HepG2 (cell line): ENCODE measurements around the gene HES7. TPM values are rescaled to one million over a fixed set of nuclear protein-coding genes. Genes with fewer than 3 reads are reported as not detected.

Experiments used
- AHR ChIP-seq: IDR thresholded peaks from 2 replicates; pipeline ENCODE4 v1.6.1; 2018; ENCODE audit warnings: missing genetic modification reagents, missing compliant biosample characterization
- CCAR2 ChIP-seq: fragments of 200-400 bp; formaldehyde crosslinking; optimal IDR thresholded peaks from 2 replicates; pipeline ENCODE3; 2018; ENCODE audit warnings: low read depth, mild to moderate bottlenecking, low read length, moderate library complexity
- KLF9 ChIP-seq: IDR thresholded peaks from 2 replicates; pipeline ENCODE4 v1.6.1; 2016; ENCODE audit warnings: low read depth
- LCORL ChIP-seq, 2 experiments: fragments of 450-650 bp in 1 of 2; sonication (generic) in 1 of 2; formaldehyde crosslinking in 1 of 2; IDR thresholded peaks; 2 replicates each; pipeline versions ENCODE4 v1.5.0 to v1.6.1; 2017 to 2020; ENCODE audit warnings: antibody characterized with exemption in 1 of 2, missing genetic modification reagents in 1 of 2
- NAIF1 ChIP-seq: sonication (generic); formaldehyde crosslinking; IDR thresholded peaks from 2 replicates; pipeline ENCODE4 v1.5.0; 2020; ENCODE audit warnings: mild to moderate bottlenecking, missing genetic modification reagents, borderline replicate concordance
- NRL ChIP-seq: sonication (generic); formaldehyde crosslinking; IDR thresholded peaks from 2 replicates; pipeline ENCODE4 v1.5.0; 2020; ENCODE audit warnings: missing genetic modification reagents, mild to moderate bottlenecking, moderate library complexity, borderline replicate concordance
- SIX4 ChIP-seq: sonication (generic); formaldehyde crosslinking; IDR thresholded peaks from 2 replicates; pipeline ENCODE4 v1.4.0; 2020; ENCODE audit warnings: missing genetic modification reagents
- ZMYM4 ChIP-seq: sonication (generic); formaldehyde crosslinking; IDR thresholded peaks from 2 replicates; pipeline ENCODE4 v1.8.1; 2023; ENCODE audit warnings: mild to moderate bottlenecking, missing genetic modification reagents
- ZNF547 ChIP-seq: sonication (generic); formaldehyde crosslinking; IDR thresholded peaks from 2 replicates; pipeline ENCODE4 v1.5.1; 2020; ENCODE audit warnings: mild to moderate bottlenecking, missing genetic modification reagents
- ZNF564 ChIP-seq: sonication (generic); formaldehyde crosslinking; IDR thresholded peaks from 2 replicates; pipeline ENCODE4 v1.8.1; 2023; ENCODE audit warnings: mild to moderate bottlenecking, missing genetic modification reagents
- ZNF713 ChIP-seq: sonication (generic); formaldehyde crosslinking; IDR thresholded peaks from 2 replicates; pipeline ENCODE4 v1.4.0; 2020; ENCODE audit warnings: mild to moderate bottlenecking, missing genetic modification reagents
- ZNF781 ChIP-seq: sonication (generic); formaldehyde crosslinking; IDR thresholded peaks from 2 replicates; pipeline ENCODE4 v1.5.1; 2020; ENCODE audit warnings: borderline replicate concordance, mild to moderate bottlenecking, missing genetic modification reagents; ENCODE audit errors: not compliant biosample characterization
- polyA plus RNA-seq, 8 experiments: library from polyadenylated mRNA; depleted of rRNA in 3 of 8; stranded (reverse) in 7 of 8; unstranded in 1 of 8; fragments of >200 nt; fragmentation: Illumina TruSeq in 4 of 8; extraction: Trizol in 4 of 8; gene quantifications; 2 replicates each; pipeline versions ENCODE4 v1.2.1 to v1.2.3, GENCODE V29; 2011 to 2016; ENCODE audit warnings: low read depth in 4 of 8, missing spikeins in 1 of 8, mixed read lengths in 1 of 8; ENCODE audit not compliant: insufficient read depth in 1 of 8
- total RNA-seq, 5 experiments: library from RNA; depleted of rRNA; stranded (reverse); fragments of >200 nt; fragmentation: Illumina TruSeq; extraction: Trizol; gene quantifications; 2 replicates each; pipeline ENCODE4 v1.2.3, GENCODE V29; 2016; ENCODE audit warnings: low read depth in 1 of 5
- TF ChIP-seq, protein P1 (sequence below): sonication (generic); formaldehyde crosslinking; IDR thresholded peaks from 2 replicates; pipeline ENCODE4 v1.9.0; 2021; ENCODE audit warnings: missing genetic modification reagents, mild to moderate bottlenecking, borderline replicate concordance
- TF ChIP-seq, protein P2 (sequence below): sonication (generic); formaldehyde crosslinking; IDR thresholded peaks from 2 replicates; pipeline ENCODE4 v1.5.0; 2020; ENCODE audit warnings: missing genetic modification reagents, mild to moderate bottlenecking, borderline replicate concordance
- TF ChIP-seq, protein P3 (sequence below): sonication (generic); formaldehyde crosslinking; IDR thresholded peaks from 2 replicates; pipeline ENCODE4 v1.4.0; 2020; ENCODE audit warnings: missing genetic modification reagents, borderline replicate concordance
- TF ChIP-seq, protein P4 (sequence below): sonication (generic); formaldehyde crosslinking; IDR thresholded peaks from 2 replicates; pipeline ENCODE4 v1.5.0; 2020; ENCODE audit warnings: mild to moderate bottlenecking, missing genetic modification reagents, borderline replicate concordance
- TF ChIP-seq, protein P5 (sequence below): sonication (generic); formaldehyde crosslinking; IDR thresholded peaks from 2 replicates; pipeline ENCODE4 v1.5.0; 2020; ENCODE audit warnings: mild to moderate bottlenecking, missing genetic modification reagents

Gene HES7
- total and polyA plus RNA-seq, 2 of the 13 experiments (the other 11 are each of a cell fraction or from before 2014, with no cell fraction given): not detected

DNA sequence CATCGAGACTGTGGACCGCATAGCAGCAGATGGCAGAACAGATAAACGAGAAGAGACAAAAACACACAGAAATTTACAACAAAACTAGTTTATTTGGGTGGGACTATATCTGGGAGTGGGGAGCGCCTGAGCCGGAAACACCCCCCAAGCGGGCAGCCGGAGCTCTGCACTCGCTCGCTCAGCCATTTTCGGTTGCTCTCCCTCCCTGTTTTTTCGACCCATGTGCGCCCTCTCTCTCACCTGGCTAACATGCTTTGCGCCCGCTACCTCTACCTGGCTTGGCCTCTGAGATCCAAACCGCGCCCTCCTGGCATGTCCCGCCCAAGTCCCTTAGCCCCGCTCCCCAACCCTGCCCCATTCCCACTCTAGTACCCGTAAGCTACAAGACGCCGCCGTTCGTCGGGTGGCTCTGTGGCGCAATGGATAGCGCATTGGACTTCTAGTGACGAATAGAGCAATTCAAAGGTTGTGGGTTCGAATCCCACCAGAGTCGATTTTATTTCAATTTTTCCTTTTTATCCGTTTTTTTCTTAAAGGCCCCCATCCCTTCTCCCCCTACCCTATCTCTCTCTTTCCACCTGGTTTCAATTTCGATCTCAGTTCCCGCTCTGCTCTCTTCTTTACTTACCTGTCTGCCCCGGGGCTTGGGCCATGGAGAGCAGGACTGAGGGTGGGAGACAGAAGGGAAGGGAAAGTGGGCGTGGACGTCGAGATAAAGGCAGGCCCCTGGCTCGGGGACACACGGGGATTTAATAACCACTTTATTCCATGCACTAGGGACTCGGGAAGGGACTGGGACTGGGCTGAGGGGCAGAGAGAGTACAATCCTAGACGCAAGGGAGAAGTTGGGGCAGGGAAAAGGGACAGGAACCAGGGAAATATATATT is 3.1 kb downstream of the HES7 start (continued):
- TF ChIP-seq NAIF1 (CRISPR knock-in tag): no peak
- TF ChIP-seq, protein P1, sequence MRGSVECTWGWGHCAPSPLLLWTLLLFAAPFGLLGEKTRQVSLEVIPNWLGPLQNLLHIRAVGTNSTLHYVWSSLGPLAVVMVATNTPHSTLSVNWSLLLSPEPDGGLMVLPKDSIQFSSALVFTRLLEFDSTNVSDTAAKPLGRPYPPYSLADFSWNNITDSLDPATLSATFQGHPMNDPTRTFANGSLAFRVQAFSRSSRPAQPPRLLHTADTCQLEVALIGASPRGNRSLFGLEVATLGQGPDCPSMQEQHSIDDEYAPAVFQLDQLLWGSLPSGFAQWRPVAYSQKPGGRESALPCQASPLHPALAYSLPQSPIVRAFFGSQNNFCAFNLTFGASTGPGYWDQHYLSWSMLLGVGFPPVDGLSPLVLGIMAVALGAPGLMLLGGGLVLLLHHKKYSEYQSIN (CRISPR knock-in tag): no peak
- TF ChIP-seq ZNF564 (CRISPR knock-in tag): no peak
- TF ChIP-seq, protein P2, sequence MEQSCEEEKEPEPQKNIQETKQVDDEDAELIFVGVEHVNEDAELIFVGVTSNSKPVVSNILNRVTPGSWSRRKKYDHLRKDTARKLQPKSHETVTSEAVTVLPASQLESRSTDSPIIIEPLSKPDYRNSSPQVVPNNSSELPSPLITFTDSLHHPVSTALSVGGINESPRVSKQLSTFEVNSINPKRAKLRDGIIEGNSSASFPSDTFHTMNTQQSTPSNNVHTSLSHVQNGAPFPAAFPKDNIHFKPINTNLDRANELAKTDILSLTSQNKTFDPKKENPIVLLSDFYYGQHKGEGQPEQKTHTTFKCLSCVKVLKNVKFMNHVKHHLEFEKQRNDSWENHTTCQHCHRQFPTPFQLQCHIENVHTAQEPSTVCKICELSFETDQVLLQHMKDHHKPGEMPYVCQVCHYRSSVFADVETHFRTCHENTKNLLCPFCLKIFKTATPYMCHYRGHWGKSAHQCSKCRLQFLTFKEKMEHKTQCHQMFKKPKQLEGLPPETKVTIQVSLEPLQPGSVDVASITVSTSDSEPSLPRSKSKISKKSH (CRISPR knock-in tag): no peak
- 0 out of 2 replicates have a peak, but pooled peaks have one; percentile 36 for TF ChIP-seq AHR (CRISPR knock-in tag)
- TF ChIP-seq ZNF547: no peak
- TF ChIP-seq SIX4 (CRISPR knock-in tag): no peak
- TF ChIP-seq, protein P3, sequence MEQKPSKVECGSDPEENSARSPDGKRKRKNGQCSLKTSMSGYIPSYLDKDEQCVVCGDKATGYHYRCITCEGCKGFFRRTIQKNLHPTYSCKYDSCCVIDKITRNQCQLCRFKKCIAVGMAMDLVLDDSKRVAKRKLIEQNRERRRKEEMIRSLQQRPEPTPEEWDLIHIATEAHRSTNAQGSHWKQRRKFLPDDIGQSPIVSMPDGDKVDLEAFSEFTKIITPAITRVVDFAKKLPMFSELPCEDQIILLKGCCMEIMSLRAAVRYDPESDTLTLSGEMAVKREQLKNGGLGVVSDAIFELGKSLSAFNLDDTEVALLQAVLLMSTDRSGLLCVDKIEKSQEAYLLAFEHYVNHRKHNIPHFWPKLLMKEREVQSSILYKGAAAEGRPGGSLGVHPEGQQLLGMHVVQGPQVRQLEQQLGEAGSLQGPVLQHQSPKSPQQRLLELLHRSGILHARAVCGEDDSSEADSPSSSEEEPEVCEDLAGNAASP (CRISPR knock-in tag): no peak
- TF ChIP-seq, protein P4, sequence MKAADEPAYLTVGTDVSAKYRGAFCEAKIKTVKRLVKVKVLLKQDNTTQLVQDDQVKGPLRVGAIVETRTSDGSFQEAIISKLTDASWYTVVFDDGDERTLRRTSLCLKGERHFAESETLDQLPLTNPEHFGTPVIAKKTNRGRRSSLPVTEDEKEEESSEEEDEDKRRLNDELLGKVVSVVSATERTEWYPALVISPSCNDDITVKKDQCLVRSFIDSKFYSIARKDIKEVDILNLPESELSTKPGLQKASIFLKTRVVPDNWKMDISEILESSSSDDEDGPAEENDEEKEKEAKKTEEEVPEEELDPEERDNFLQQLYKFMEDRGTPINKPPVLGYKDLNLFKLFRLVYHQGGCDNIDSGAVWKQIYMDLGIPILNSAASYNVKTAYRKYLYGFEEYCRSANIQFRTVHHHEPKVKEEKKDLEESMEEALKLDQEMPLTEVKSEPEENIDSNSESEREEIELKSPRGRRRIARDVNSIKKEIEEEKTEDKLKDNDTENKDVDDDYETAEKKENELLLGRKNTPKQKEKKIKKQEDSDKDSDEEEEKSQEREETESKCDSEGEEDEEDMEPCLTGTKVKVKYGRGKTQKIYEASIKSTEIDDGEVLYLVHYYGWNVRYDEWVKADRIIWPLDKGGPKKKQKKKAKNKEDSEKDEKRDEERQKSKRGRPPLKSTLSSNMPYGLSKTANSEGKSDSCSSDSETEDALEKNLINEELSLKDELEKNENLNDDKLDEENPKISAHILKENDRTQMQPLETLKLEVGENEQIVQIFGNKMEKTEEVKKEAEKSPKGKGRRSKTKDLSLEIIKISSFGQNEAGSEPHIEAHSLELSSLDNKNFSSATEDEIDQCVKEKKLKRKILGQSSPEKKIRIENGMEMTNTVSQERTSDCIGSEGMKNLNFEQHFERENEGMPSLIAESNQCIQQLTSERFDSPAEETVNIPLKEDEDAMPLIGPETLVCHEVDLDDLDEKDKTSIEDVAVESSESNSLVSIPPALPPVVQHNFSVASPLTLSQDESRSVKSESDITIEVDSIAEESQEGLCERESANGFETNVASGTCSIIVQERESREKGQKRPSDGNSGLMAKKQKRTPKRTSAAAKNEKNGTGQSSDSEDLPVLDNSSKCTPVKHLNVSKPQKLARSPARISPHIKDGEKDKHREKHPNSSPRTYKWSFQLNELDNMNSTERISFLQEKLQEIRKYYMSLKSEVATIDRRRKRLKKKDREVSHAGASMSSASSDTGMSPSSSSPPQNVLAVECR (CRISPR knock-in tag): no peak; the same call in none of the 2 replicates
- TF ChIP-seq LCORL (IDR thresholded peaks at IDR 0.05): no peak
- peak; percentile 57; the same call in 1 of the 2 replicates for TF ChIP-seq LCORL (CRISPR knock-in tag; IDR thresholded peaks at IDR 0.05)
- TF ChIP-seq ZMYM4 (CRISPR knock-in tag): 0 out of 2 replicates have a peak, but pooled peaks have one; percentile 18
- no peak for TF ChIP-seq KLF9 (CRISPR knock-in tag)
- TF ChIP-seq NRL (CRISPR knock-in tag): peak; percentile 67; the same call in 1 of the 2 replicates
- no peak for TF ChIP-seq ZNF781 (CRISPR knock-in tag)
- TF ChIP-seq, protein P5, sequence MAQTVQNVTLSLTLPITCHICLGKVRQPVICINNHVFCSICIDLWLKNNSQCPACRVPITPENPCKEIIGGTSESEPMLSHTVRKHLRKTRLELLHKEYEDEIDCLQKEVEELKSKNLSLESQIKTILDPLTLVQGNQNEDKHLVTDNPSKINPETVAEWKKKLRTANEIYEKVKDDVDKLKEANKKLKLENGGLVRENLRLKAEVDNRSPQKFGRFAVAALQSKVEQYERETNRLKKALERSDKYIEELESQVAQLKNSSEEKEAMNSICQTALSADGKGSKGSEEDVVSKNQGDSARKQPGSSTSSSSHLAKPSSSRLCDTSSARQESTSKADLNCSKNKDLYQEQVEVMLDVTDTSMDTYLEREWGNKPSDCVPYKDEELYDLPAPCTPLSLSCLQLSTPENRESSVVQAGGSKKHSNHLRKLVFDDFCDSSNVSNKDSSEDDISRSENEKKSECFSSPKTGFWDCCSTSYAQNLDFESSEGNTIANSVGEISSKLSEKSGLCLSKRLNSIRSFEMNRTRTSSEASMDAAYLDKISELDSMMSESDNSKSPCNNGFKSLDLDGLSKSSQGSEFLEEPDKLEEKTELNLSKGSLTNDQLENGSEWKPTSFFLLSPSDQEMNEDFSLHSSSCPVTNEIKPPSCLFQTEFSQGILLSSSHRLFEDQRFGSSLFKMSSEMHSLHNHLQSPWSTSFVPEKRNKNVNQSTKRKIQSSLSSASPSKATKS: 0 out of 2 replicates have a peak, but pooled peaks have one; percentile 7
- TF ChIP-seq ZNF713: no peak
- TF ChIP-seq CCAR2: no peak
